Upper lobe of right lung (tissue), 1 donor: ENCODE results near the gene KRTAP20-2. TPM values are rescaled to one million over a fixed set of nuclear protein-coding genes. Genes with fewer than 3 reads are reported as not detected.

ENCODE experiments used
- ATAC-seq: fragments of 200-7000 bp; cut with Tn5 transposase; one replicate; pipeline ENCODE4 v1.9.1; 2020; ENCODE audit warnings: mild to moderate bottlenecking, moderate library complexity
- DNase-seq: peaks from one replicate; pipeline ENCODE4 v3.0.0-alpha.2; 2020
- H3K27ac ChIP-seq: fragments of 200-600 bp; one replicate; pipeline ENCODE4 v1.8.0; 2022
- H3K27me3 ChIP-seq: fragments of 200-600 bp; one replicate; pipeline ENCODE4 v1.8.0; 2022; ENCODE audit warnings: mild to moderate bottlenecking
- H3K36me3 ChIP-seq: fragments of 200-600 bp; one replicate; pipeline ENCODE4 v1.8.0; 2022
- H3K4me1 ChIP-seq: fragments of 200-600 bp; one replicate; pipeline ENCODE4 v1.8.0; 2022
- H3K4me3 ChIP-seq: fragments of 200-600 bp; one replicate; pipeline ENCODE4 v1.8.0; 2022; ENCODE audit warnings: mild to moderate bottlenecking
- H3K9me3 ChIP-seq: fragments of 200-600 bp; one replicate; pipeline ENCODE4 v1.8.0; 2022
- CTCF ChIP-seq: fragments of 200-600 bp; IDR thresholded peaks from one replicate; pipeline ENCODE4 v1.8.0; 2022; ENCODE audit warnings: antibody characterized with exemption
- intact Hi-C: fragments of 100-400 bp; cut with DNase I; formaldehyde crosslinking; loops from one replicate; pipeline ENCODE4 v1.11.0; 2022
- long read RNA-seq: library from polyadenylated mRNA; unstranded; transcript quantifications from one replicate; pipeline ENCODE4 v2.0.0, GENCODE V29; 2021
- total RNA-seq: library from RNA; stranded (reverse); fragmentation: NEBNext Ultra II Directional; extraction: Animal tissue kit (Norgen Biotek cat#: 25700); gene quantifications from one replicate; pipeline ENCODE4 v1.2.1, GENCODE V29; 2021
- donor health status: DM: no; HTN: yes; CAD: no; lungs with severe emphysema.

KRTAP20-2 gene
- total RNA-seq = not detected
- long read RNA-seq = 0 reads

- intact Hi-C loops = no loop called here
Measured at GRCh38 chr21:30634906-30635305, at the start of gene KRTAP20-2. Gene KRTAP20-2 (plus strand): TSS chr21:30635206. CDS start chr21:30635264, 58 bp downstream.

GRCh38 chr21:30590297-30590696 lies 44.7 kb upstream of the KRTAP20-2 start, which contains the start of gene KRTAP22-2:
Gene KRTAP22-2 (minus strand): TSS chr21:30590397.
- H3K9me3 ChIP-seq = no peaks in the 10 kb centered on the region
- ATAC-seq (no peak), DNase-seq (no peak)
- H3K36me3 ChIP-seq = no peaks in the 10 kb centered on the region
- intact Hi-C loops = no loop called here
- H3K27me3 ChIP-seq = no peaks in the 10 kb centered on the region
- H3K4me1 ChIP-seq = no peaks in the 10 kb centered on the region
- H3K4me3 ChIP-seq = no peak within 1 kb of the TSS
- no peak within 1 kb of the TSS for H3K27ac ChIP-seq
- no peak for TF ChIP-seq CTCF

More at GRCh38 chr21:30634906-30635305, at the start of gene KRTAP20-2:
- no peak for ATAC-seq
- Histone ChIP-seq H3K27me3 (no peaks in the 10 kb centered on the region), H3K27ac (no peak within 1 kb of the TSS), H3K9me3 (no peaks in the 10 kb centered on the region), H3K36me3 (no peaks in the 10 kb centered on the region), H3K4me3 (no peak within 1 kb of the TSS), H3K4me1 (no peaks in the 10 kb centered on the region)
- TF ChIP-seq CTCF = no peak
- DNase-seq = no peak

- no peak for DNase-seq
- intact Hi-C loops = no loop called here
- Histone ChIP-seq H3K9me3 (no peaks in the 10 kb centered on the region), H3K27me3 (no peaks in the 10 kb centered on the region), H3K27ac (no peak within 1 kb of the TSS), H3K36me3 (no peaks in the 10 kb centered on the region), H3K4me1 (no peaks in the 10 kb centered on the region), H3K4me3 (no peak within 1 kb of the TSS)
- ATAC-seq = no peak
- no peak for TF ChIP-seq CTCF
Measured at GRCh38 chr21:30592140-30592539, 42.9 kb upstream of the KRTAP20-2 start, which contains the start of gene KRTAP6-3. Gene KRTAP6-3 (plus strand): TSS chr21:30592440. CDS start chr21:30592446, 6 bp downstream.

GRCh38 chr21:30598802-30599201 lies 36.2 kb upstream of the KRTAP20-2 start, which contains the start of gene KRTAP6-2:
Gene KRTAP6-2 (minus strand): TSS chr21:30598902. CDS start chr21:30598874, 28 bp downstream.
- ATAC-seq (no peak), DNase-seq (no peak)
- Histone ChIP-seq H3K4me3 (no peak within 1 kb of the TSS), H3K4me1 (no peaks in the 10 kb centered on the region), H3K27me3 (no peaks in the 10 kb centered on the region), H3K27ac (no peak within 1 kb of the TSS), H3K36me3 (no peaks in the 10 kb centered on the region), H3K9me3 (no peaks in the 10 kb centered on the region)
- intact Hi-C loops = no loop called here
- no peak for TF ChIP-seq CTCF

GRCh38 chr21:30600787-30601186 lies 34.2 kb upstream of the KRTAP20-2 start, which contains the start of gene KRTAP22-1:
Gene KRTAP22-1 (plus strand): TSS chr21:30601087.
- H3K27me3 ChIP-seq = no peaks in the 10 kb centered on the region
- H3K36me3 ChIP-seq = no peaks in the 10 kb centered on the region
- H3K4me3 ChIP-seq = no peak within 1 kb of the TSS
- intact Hi-C loops = no loop called here
- no peak for DNase-seq
- H3K9me3 ChIP-seq = no peaks in the 10 kb centered on the region
- H3K27ac ChIP-seq = no peak within 1 kb of the TSS
- TF ChIP-seq CTCF = no peak
- no peak for ATAC-seq
- no peaks in the 10 kb centered on the region for H3K4me1 ChIP-seq

- Histone ChIP-seq H3K4me3 (no peak overlapping the region), H3K27ac (no peak overlapping the region), H3K9me3 (no peaks in the 10 kb centered on the region), H3K36me3 (no peaks in the 10 kb centered on the region), H3K4me1 (no peaks in the 10 kb centered on the region), H3K27me3 (no peaks in the 10 kb centered on the region)
- no peak for ATAC-seq
- intact Hi-C loops = no loop called here
- no peak for TF ChIP-seq CTCF
- DNase-seq = no peak
Measured at GRCh38 chr21:30605968-30606367, 29.0 kb upstream of the KRTAP20-2 start.
